B cell (primary cell): ENCODE measurements around the gene TMPRSS13. TPM values are rescaled to one million over a fixed set of nuclear protein-coding genes. Genes with fewer than 3 reads are reported as not detected.

Source experiments
- ATAC-seq: fragments of 200-7000 bp; cut with Tn5 transposase; one replicate; pipeline ENCODE4 v1.10.0; 2021; ENCODE audit warnings: low read depth, mild to moderate bottlenecking, moderate number of reproducible peaks, moderate library complexity
- CTCF ChIA-PET: fragments of 350-600 bp; sonication (Branson Sonifier 250); formaldehyde crosslinking; loops from one replicate; lab custom pipeline; 2021; ENCODE audit warnings: antibody characterized with exemption, inconsistent platforms; lab: Charles Lee
- POLR2A ChIA-PET: fragments of 350-600 bp; sonication (Branson Sonifier 250); formaldehyde crosslinking; loops from one replicate; lab custom pipeline; 2021; ENCODE audit warnings: antibody characterized with exemption; lab: Charles Lee
- DNase-seq: peaks from one replicate; pipeline ENCODE4 v3.0.0; 2013
- H2AFZ ChIP-seq: 2 replicates; pipeline ENCODE4 v1.6.1; 2012; ENCODE audit warnings: mild to moderate bottlenecking, low read depth, low read length; ENCODE audit not compliant: insufficient read depth, poor library complexity, severe bottlenecking
- H3K27ac ChIP-seq, 2 donors: 1 replicate in 1 of 2; 2 replicates in 1 of 2; pipeline ENCODE4 v1.5.1; 2012 to 2013; ENCODE audit warnings: low read length in 2 of 2, mild to moderate bottlenecking in 2 of 2, moderate library complexity in 1 of 2
- H3K27me3 ChIP-seq, 4 experiments: fragments of 200-600 bp in 1 of 4; sonication (generic) in 1 of 4; replicated peaks in 1 of 4; 1 replicate in 2 of 4; 2 replicates in 2 of 4; pipeline versions ENCODE4 v1.6.1 to v1.7.0; 2013 to 2016; ENCODE audit warnings: low read length in 3 of 4, mild to moderate bottlenecking in 2 of 4, mixed read lengths in 1 of 4, moderate library complexity in 1 of 4; ENCODE audit not compliant: insufficient read depth in 4 of 4, control insufficient read depth in 3 of 4; ENCODE audit errors: control extremely low read depth in 1 of 4
- H3K36me3 ChIP-seq, 2 experiments: replicated peaks in 1 of 2; 1 replicate in 1 of 2; 2 replicates in 1 of 2; pipeline versions ENCODE4 v1.6.1 to v1.7.1; 2013; ENCODE audit warnings: low read length in 1 of 2; ENCODE audit not compliant: insufficient read depth in 2 of 2, control insufficient read depth in 1 of 2; ENCODE audit errors: control extremely low read depth in 1 of 2, extremely low read depth in 1 of 2
- H3K4me1 ChIP-seq, 2 donors: fragments of 200-600 bp in 1 of 2; sonication (generic) in 1 of 2; 1 replicate in 1 of 2; 2 replicates in 1 of 2; pipeline versions ENCODE4 v1.5.1 to v1.6.1; 2013 to 2017; ENCODE audit warnings: low read length in 2 of 2; ENCODE audit not compliant: control insufficient read depth in 2 of 2, insufficient read depth in 2 of 2
- H3K4me2 ChIP-seq: replicated peaks from 2 replicates; pipeline ENCODE3; 2012; ENCODE audit warnings: mild to moderate bottlenecking, low read depth, low read length; ENCODE audit not compliant: poor library complexity, severe bottlenecking
- H3K4me3 ChIP-seq, 5 experiments: fragments of 200-600 bp in 1 of 5; sonication (generic) in 1 of 5; 1 replicate in 3 of 5; 2 replicates in 2 of 5; pipeline versions ENCODE4 v1.5.1 to v1.7.0; 2011 to 2016; ENCODE audit warnings: low read length in 4 of 5, mild to moderate bottlenecking in 4 of 5, low read depth in 2 of 5, control low read depth in 1 of 5, moderate library complexity in 1 of 5; ENCODE audit not compliant: insufficient read depth in 1 of 5; ENCODE audit errors: control extremely low read depth in 1 of 5, extremely low read depth in 1 of 5
- H3K79me2 ChIP-seq: fragments of 200-600 bp; sonication (generic); one replicate; pipeline ENCODE4 v1.6.0; 2016; ENCODE audit warnings: low read length; ENCODE audit not compliant: control insufficient read depth, insufficient read depth
- H3K9ac ChIP-seq: fragments of 200-600 bp; sonication (generic); 2 replicates; pipeline ENCODE4 v1.6.1; 2017; ENCODE audit warnings: mild to moderate bottlenecking, low read length, moderate library complexity
- H3K9me3 ChIP-seq, 3 donors: one replicate each; pipeline versions ENCODE4 v1.6.1 to v1.7.1; 2013; ENCODE audit warnings: low read length in 2 of 3; ENCODE audit not compliant: control insufficient read depth in 2 of 3, insufficient read depth in 1 of 3; ENCODE audit errors: control extremely low read depth in 1 of 3
- H4K20me1 ChIP-seq: 2 replicates; pipeline ENCODE4 v1.6.0; 2012; ENCODE audit warnings: mild to moderate bottlenecking, low read length; ENCODE audit not compliant: insufficient read depth, control insufficient read depth, poor library complexity, severe bottlenecking
- H3K27ac Mint-ChIP-seq: one replicate; pipeline ENCODE4 v1.8.0; 2021; ENCODE audit warnings: mixed read lengths
- H3K27me3 Mint-ChIP-seq: one replicate; pipeline ENCODE4 v1.8.0; 2021; ENCODE audit warnings: mixed read lengths
- H3K4me1 Mint-ChIP-seq: one replicate; pipeline ENCODE4 v1.8.0; 2021; ENCODE audit warnings: mixed read lengths
- H3K4me3 Mint-ChIP-seq: one replicate; pipeline ENCODE4 v1.8.0; 2021; ENCODE audit warnings: mixed read lengths
- H3K9me3 Mint-ChIP-seq: one replicate; pipeline ENCODE4 v1.8.0; 2022; ENCODE audit warnings: mixed read lengths; ENCODE audit not compliant: insufficient read depth
- CTCF ChIP-seq: fragments of 200-600 bp; IDR thresholded peaks from one replicate; pipeline ENCODE4 v1.8.0; 2022; ENCODE audit warnings: antibody characterized with exemption, mild to moderate bottlenecking
- EZH2 ChIP-seq: IDR thresholded peaks from 2 replicates; pipeline ENCODE4 v1.6.1; 2012; ENCODE audit warnings: borderline replicate concordance, low read depth, mild to moderate bottlenecking, moderate library complexity, low read length; ENCODE audit not compliant: insufficient read depth, poor library complexity, severe bottlenecking
- WGBS: methylation state at CpG from one replicate; pipeline ENCODE4 v1.1.5; 2013; ENCODE audit warnings: missing lambda C conversion rate; ENCODE audit not compliant: insufficient coverage; 5-methylcytosine and 5-hydroxymethylcytosine counted together
- intact Hi-C: fragments of 100-400 bp; cut with micrococcal nuclease; formaldehyde crosslinking; loops from one replicate; pipeline ENCODE4 v1.10.0; 2022
- polyA plus RNA-seq: library from polyadenylated mRNA; depleted of rRNA; stranded (reverse); fragments of >200 nt; gene quantifications from 2 replicates; pipeline ENCODE4 v1.2.3, GENCODE V29; 2012
- total RNA-seq, 2 donors: library from RNA; stranded (reverse); fragments of 120-200 nt in 1 of 2; gene quantifications; 1 replicate in 1 of 2; 2 replicates in 1 of 2; pipeline versions ENCODE4 v1.2.3 to v1.2.4, GENCODE V29; 2013 to 2022

The TMPRSS13 gene
- total and polyA plus RNA-seq, 2 donors (not counting 1 experiment from before 2014, with no cell fraction given), result 2.4 to 8.0 TPM

GRCh38 chr11:117950993-117951961 lies 22.1 kb upstream of the TMPRSS13 start:
- peak; percentile 74 for DNase-seq
- Histone ChIP-seq H2AFZ (peak overlapping the region; percentile 59), H3K4me1 (peaks cover 52 to 68% of the 10 kb centered on the region in 2 donors), H3K4me2 (peak overlapping the region; percentile 75), H4K20me1 (no peaks in the 10 kb centered on the region), H3K9ac (peak overlapping the region; percentile 38), H3K36me3 (no peaks in the 10 kb centered on the region), H3K27me3 (no peaks in the 10 kb centered on the region), H3K27ac (peak overlapping the region; percentile 51 to 60), H3K4me3 (peak overlapping the region; percentile 10 to 34 (median 15)), H3K79me2 (no peaks in the 10 kb centered on the region), H3K9me3 (peaks cover 0 to 1% (median 0%) of the 10 kb centered on the region in 3 donors)
- no peak for TF ChIP-seq EZH2
- no peak for TF ChIP-seq CTCF
- Mint-ChIP-seq H3K27me3 (no peaks in the 10 kb centered on the region), H3K4me1 (peaks cover 54% of the 10 kb centered on the region), H3K9me3 (no peaks in the 10 kb centered on the region), H3K4me3 (peak overlapping the region; percentile 82), H3K27ac (peak overlapping the region; percentile 90)
- ATAC-seq, result peak; percentile 76
- ChIA-PET POLR2A (interaction anchor here (0.6 to 5.1 kb wide), 21 partner anchors 14 to 135 kb away, joined by 3 to 87 read pairs (median 5); partner anchors contain the start of gene IL10RA), CTCF (interaction anchor here (0.7 to 15.0 kb wide), 31 partner anchors 9 to 719 kb away, joined by 3 to 495 read pairs (median 7); partner anchors contain the start of genes IL10RA and PCSK7)
- intact Hi-C loops, result loop anchor here (1.0 to 2.0 kb wide), 4 partner anchors 35 to 136 kb away; partner anchors contain the start of gene IL10RA
- WGBS, result 54% methylated on average over 14 of the region's 15 CpGs
